COLO668 (cell line): Measurements from ENCODE around the gene RBM19.
"Not testable (repeated sequence)": the region's sequence is repeated elsewhere in the genome, so short reads cannot be mapped to it uniquely, and the experiment has no call there.

Experiments used
- DNase-seq: peaks from one replicate; lab custom pipeline; 2025; ENCODE audit not compliant: unreplicated experiment; lab: John Stamatoyannopoulos, UW

The RBM19 gene

DNA sequence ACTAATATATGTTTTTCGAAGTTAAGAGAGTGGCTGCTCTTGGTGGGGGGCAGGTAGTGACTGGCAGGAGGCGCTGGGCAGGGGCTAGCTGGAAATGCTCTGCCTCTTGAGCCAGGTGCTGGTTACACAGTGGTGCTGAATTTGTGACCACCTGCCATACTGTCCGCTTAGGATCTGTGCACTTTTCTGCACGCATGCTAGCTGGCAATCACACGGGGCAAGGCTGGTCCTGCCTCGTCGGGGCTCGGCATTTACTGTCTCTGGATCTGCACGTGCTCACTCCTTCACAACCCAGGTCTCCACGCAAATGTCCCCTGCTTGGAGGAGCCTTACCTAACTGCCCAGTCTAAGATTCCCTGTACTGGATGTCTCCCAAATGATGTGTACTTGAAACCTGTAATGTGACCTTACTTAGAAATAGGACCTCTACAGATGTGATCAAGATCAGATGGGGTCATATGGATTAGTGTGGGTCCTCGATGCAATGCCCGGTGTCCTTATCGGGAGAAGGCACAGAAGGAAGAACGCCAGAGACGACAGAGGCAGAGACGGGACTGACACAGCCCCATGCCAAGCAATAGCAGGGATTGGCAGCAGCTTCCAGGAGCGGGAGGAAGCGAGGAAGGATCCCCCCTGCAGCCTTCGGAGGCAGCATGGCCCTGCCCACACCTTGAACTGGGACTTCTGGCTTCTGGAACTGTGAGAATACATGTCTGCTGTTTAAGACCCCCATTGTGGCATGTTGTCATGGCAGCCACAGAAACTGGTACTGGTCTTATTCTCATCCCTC, 59.5 kb downstream of the RBM19 start:
- DNase-seq = no peak

DNA sequence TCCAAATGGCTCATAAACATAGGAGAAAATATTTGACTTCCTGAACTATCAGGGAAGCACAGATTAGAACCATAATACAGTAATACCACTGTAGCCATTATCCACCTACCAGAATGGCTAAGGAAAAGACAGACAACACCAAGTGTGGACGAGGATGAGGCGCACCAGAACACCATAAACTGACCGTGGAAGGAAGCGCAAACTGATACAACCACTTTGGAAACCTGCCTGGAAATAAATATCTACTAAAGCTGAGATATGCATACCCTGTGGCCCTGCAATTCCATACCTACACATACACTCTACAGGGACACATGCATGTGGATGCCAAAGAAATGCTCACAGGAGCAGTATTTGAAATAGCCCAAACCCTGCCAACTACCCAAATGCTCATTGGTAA, 60.3 kb downstream of the RBM19 start:
- DNase-seq = no peak

DNA sequence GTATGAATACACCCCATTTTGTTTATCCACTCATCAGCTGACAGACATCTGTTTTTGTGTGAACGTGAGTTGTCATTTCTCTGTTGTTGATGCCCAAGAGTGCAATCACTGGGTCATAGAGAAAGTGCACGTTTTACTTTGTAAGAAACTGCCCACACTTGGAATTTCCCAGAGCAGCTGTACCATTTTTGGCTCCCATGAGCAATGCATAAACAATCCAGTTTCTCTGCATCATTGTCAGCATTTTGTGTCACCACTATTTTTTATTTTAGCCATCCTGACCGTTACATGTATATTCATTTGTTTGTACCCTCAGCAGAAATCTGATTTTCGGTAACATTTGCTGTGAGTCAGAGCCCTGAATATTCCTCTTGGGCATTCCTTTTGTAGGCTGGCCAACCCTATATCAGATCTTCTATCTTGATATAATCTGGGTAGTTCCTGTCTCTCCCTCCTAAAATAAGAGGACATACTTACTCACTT, 62.7 kb downstream of the RBM19 start:
- DNase-seq = no peak

DNA sequence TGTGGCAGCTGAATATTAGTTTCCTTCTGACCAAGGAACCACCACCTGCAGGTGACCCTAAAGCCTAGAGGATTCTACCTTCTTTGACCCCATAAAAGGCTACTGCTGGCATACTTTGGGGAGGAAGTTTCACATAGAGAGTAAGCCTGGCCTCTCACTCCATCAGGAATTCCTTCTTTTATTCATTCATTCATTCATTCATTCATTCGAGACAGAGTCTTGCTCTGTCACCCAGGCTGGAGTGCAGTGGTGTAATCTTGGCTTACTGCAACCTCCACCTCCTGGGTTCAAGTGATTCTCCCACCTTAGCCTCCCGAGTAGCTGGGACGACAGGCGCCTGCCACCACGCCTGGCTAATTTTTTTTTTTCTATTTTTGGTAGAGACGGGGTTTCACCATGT, 64.8 kb downstream of the RBM19 start:
- DNase-seq = not testable (repeated sequence)

DNA sequence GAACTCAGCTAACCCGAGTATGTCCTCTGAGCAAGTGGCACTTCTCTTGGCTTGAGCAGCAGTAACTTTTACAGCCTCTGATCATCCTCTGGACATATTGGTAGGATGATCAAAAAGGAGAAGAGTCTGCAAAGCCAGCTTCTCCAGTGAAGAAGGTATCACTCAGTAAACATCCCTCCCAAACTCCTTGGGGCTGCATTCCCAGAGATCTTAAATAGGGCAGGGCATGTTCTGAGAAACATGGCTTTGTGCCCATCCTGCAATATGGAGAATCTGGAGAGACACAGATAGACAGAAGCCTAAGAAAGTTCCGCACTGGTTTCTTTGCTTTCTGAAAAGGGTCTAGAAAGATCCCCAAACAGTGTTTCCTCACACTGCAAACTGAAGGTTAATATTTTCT, 65.4 kb downstream of the RBM19 start:
- no peak for DNase-seq

DNA sequence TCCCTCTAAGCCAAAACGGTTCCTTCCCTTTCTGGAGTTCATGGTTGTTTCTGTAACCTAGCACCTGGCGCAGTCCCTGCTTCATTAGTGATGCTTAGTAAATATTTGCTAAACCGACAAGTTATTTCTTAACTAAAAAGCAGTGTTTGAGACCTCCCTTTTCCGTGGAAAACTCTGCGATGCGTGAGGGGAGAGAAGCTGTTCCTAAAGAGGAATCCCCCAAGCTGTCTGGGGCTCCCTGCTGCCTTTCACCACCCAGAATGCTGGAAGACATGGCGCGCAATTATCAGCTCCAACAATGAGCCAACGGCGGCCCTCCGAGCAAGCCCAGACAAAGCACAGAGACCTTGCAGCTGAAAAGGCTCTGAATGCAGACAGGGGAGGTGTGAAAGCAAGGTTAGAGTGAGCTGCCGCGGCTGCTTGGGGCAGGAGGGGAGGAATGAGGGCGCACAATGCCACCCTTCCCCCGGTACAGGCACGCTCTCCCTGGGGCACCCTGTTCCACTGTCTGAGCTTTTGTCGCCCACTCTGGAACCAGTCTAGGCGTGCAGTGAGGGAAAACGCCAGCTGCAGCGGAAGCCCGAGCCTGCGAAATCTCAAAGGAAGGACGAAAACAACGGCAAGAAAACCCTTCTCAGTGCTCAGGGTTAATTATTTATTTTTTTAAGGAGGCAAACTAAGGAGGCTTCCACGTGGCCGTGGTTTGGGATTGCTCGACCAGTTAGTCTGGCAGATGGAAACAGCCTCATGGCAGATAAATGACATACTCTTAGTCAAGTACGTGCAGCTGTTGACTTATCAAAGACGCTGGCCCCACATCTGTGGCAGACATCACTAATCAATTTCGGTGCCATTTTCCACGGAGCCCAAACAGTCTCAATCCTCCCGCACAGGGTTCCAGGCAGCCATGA, 66.3 kb downstream of the RBM19 start:
- DNase-seq = peak; percentile 81

DNA sequence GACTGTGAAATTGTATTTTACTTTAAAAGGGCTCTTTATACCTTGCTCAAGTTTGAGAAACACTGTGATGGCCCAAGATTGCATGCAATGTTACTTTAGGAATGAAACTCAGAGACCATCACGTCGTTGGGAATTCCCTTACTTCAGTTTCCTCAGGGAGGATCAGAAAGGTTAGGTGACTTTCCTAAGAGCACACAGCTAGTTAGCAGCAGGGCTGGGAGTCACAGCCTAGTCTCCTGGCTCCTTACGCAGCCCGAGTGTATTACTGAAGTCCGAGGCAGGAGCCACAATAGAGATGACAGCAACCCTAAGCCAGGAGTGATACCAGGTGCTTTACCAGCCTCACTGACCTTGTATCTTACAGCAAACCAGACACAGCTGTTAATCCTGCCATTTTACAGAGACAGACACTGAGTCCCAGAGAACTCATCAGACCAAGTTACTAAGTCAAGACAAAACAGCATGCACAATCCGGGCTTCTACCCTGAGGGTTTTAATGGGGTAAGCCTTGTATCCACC, 67.0 kb downstream of the RBM19 start:
- DNase-seq = no peak

DNA sequence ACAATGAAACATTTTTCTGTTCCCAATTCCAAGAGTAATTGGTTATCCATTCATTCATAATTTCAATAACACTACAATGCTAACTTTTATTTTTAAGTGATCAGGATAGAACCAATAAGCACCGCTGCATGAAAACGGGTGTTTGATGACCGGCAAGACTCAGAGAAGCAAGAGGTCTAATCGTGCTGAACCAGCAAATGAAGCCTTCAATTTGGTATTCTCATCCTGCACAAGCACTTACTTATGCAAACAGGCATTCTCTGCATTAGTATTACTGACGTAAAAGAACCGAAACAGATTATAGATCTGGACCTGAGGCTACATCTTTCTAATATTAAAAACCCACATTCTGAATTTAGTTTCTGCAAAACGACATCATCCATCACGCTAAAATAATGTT, 67.7 kb downstream of the RBM19 start:
- no peak for DNase-seq

DNA sequence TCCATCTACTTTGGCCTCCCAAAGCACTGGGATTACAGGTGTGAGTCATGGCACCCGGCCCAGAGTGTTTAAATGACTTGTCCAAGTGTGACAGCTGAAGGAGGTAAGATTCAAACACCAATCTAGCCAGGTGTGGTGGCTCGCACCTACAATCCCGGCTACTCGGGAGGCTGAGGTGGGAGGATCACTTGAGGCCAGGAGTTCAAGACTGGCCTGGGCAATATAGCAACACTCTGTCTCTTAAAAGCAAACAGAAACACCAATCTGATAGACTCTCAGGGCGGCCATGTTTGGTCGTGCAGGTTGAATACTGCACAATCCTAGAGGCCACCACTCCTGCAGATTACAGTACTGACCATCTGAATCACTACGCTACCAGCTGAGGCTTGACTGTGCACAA, 68.7 kb downstream of the RBM19 start:
- no peak for DNase-seq

DNA sequence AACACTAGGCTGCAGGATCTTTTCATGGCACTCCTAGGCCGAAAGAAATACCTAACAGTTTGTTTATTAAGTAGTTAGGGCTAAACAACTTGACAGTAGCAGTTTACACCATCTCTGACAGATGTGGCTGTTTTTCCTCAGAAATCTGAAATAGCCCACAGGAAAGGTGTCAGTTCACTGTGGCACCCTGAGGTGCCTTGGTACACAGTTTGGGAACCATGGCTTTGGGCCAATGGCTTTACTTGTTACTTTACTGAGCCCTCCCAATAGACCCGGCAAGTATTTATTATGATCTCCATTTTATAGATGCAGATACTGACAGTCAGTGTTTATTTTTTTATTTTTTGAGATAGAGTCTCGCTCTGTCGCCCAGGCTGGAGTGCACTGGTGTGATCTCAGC, 69.3 kb downstream of the RBM19 start:
- no peak for DNase-seq

DNA sequence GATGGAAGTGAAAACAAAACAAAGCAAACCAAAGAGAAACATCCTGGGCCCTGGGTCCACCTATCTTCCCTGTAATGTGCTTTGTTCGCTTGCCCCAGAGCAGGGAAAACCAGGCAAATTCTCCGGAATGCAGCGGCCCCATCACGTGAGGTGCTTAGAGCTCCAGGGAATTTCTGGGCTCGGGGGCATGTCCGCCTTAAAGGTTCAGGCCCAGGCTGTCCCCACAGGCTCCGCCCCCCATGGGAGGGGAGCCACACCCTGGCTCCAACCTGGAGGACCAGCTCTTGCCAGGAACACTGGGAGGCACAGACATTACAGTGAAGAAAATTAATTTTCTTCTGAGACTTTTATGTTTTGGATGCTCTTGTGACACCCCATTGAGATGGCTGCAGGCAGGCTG, 69.9 kb downstream of the RBM19 start:
- DNase-seq = no peak

DNA sequence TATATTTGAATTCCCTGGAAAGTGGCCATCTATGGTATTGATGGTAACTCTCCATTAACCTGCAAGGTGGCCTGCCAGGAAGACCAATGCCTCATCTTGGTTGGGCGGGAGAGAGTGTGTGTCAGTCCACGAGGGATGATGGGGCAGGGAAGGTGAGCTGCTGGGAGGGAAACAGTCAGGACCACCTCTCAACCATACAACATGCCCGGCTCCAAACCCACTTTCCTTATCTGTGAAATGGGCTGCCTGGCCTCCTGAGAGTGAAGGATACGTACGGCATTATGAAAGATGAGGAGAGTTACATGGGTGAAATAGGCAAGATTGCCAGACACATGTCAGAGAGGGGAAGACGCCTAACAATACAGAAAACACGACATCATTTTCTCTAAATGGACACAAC, 70.9 kb downstream of the RBM19 start:
- DNase-seq = no peak

DNA sequence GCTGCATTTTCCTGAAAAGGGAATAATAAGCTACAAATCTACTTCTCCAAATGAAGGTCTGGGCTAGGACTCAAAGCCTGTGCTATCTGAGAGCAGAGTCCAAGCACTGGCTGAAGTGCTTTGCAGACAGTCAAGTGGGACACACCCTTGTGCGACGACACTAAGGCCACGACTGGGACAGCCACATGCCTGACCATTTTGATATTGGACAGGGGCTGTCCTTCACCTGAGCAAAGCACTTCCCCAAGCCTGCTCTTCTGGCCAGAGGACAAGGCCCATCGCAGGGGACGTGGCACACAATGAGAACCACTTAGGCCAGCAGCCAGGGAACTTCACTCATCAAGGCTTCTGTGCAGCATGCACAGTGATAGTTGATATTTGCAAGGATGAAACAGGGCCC, 71.4 kb downstream of the RBM19 start:
- DNase-seq = no peak

DNA sequence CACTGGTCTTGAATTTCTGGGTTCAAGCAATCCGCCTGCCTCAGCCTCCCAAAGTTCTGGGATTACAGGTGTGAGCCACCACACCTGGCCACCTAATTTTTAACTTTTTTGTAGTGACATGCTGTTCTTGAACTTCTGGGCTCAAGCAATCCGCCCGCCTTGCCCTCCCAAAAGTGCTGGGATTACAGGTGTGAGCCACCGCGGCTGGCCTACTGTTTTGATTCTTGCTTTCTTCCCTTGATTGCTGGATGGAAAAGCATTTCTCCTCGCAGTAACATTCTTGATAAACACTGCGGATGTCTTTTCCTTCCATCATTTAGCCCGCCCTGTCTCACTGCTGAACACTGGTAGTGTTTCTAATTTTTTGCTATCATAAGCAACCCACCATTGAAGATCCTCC, 72.9 kb downstream of the RBM19 start:
- no peak for DNase-seq

DNA sequence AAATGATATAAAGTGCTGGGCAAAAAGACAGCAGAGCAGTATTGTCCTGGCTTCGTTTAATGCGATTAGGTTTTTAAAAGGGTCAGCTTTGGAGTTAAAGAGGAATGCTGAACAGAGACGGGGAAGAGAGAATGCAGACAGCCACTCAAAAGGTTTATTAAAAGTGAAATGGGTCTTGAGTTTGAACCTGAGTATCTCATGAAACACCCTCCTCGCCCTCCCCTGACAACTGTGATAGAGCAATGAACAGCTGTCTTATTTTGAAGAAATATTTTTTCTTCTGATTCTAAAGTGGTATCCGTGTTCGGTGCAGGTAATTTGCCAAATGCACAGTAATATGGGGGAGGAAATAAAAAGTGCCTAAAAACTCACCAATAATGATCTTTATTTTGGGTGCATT, 73.6 kb downstream of the RBM19 start:
- DNase-seq = no peak

DNA sequence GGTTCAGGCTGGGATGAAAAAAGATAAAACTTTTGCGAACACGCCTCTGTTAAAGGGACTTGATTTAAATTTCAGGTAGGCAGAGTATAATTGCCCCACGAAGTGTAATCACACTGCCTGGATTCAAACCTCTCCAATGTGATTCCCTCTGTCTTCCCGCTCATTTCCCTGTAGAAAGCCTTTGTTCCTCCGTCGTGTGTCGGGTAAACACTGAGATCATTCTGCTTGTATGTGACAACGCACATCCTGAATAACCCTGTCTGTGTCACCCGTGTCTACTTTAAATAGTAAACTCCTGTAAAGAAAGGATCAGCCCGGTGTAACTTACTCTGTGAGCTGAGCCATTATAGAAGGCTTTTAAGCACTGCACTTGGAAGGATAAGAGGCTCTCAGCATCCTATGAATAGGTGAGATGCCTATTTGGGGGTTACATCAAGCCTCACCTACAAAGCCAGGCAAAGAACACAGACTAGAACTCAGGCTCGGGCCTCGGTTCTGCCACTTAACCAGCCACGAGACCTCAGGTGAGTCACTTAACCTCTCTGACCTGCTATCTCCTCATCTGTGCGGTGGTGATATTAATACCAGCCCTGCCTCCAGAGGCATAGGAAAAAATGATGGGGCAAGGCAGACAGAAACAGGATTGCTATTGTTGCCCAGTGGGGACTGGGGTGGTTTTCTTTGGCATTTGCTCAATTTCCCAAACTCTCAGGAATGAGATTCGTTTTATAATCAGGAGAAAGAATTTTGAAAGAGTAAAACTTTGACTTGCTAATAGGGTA, 74.2 kb downstream of the RBM19 start:
- no peak for DNase-seq

DNA sequence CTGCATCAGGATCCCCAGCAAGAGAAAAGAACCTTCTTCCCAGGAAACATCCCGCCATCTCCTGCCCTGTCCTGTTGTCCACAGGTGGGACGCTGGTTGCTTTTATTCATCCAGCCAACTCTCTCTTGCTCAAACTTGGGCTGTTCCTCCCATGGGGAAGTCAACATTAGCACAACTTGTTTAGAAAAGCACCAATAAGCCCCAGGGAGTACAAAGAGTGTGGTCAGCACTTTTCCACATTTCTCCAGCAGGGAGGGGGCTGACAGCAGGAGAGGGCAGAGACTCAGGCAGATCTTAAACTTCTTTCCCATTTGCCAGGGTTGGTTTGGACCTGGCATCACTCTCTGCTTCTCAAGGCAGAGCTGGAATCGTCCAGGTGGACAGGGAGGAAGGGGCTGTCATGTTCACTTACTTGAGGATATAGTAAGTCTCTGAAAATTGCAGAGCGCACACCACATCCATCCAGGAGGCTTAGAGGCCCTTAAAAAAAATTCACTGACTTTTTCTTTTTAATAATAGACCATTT, 74.9 kb downstream of the RBM19 start:
- no peak for DNase-seq

DNA sequence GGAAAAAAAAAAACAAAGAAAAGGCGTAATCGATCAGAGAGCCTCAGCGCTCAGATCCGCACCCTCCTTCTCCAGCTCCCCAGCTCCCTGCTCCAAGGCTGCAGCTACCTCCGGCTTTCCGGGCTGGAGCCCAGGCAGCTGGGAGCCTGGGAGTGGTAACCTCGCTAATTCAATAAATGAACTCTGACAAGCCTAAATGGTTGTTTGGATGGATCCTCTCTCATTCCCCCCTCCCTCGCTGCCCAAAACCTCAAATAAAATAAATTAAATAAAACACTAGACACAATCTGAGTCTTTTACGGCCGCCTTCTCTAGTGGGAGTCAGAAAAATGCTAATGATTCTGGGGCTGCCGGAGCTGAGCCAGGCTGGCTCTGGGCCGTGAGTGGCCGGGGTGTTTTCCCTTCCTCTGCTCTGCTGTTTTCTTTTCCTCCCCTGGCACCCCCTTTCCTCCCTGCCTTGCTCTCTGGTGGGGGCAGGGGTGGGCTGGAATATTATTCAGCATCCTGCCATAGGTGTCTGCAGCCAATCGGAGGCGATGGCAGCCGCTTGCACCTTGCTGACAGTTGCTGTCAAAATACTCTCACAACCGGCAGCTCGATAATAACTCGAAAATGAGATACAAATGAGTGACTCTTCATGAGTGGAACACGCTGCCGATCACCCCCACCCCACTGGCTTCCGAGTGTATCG, 76.1 kb downstream of the RBM19 start:
- DNase-seq = no peak

DNA sequence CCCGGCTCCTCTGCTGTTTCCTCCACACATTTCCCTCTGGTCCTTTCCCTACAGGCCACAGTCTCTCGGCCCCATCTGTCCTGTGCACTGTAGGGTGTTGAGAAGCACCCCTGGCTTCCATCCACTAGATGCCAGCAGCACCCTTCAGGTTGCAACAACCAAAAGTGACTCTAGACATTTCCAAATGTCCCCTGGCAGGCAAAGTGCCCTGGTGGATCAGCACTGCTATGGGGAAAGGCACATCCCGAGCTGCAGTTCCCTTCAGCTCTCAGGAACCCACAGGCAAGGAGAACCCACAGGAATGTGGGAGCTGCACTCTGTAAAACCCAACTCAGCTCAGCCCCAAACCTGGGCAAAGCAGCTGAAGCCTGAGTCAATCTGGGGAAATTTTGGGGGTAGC, 77.0 kb downstream of the RBM19 start:
- DNase-seq = no peak

DNA sequence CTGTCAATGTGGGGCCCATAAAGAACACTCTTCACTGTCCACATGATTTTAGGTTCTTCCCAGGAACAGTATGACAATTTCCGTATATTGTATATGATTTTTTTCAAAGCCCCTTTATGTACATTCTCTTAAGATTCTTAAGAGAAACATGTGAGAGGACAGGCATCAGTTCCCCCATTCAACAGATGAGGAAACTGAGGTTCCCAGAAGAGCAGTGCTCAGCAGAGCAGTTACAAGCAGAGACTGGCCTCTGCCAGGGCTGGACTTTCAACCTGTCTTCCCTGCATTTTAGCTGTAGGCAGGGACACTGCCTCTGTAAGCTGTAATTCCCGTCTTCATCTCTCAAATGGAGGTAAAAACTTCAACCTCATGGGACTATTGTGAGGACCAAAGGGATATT, 77.7 kb downstream of the RBM19 start:
- no peak for DNase-seq
